RWPE2 (cell line): ENCODE measurements around the gene ADGRG4.

Source experiments
- ATAC-seq: fragments of 200-7000 bp; cut with Tn5 transposase; 3 replicates; pipeline ENCODE4 v1.9.1; 2021; ENCODE audit warnings: low read depth
- DNase-seq: peaks from one replicate; pipeline ENCODE4 v3.0.0-alpha.2; 2020; ENCODE audit warnings: low spot score
- H3K27ac ChIP-seq: fragments of 450-650 bp; 2 replicates; pipeline ENCODE4 v1.5.1; 2017; ENCODE audit warnings: mild to moderate bottlenecking; ENCODE audit not compliant: poor library complexity, severe bottlenecking
- H3K27me3 ChIP-seq: fragments of 250-450 bp; sonication (Bioruptor Pico); 2 replicates; pipeline ENCODE4 v1.5.1; 2021; ENCODE audit warnings: mild to moderate bottlenecking, moderate library complexity; ENCODE audit not compliant: insufficient read depth, poor library complexity, severe bottlenecking
- H3K36me3 ChIP-seq: fragments of 250-450 bp; sonication (Bioruptor Pico); 2 replicates; pipeline ENCODE4 v1.5.1; 2020; ENCODE audit warnings: low read depth, mild to moderate bottlenecking, moderate library complexity
- H3K4me1 ChIP-seq: fragments of 250-450 bp; sonication (Bioruptor Pico); 2 replicates; pipeline ENCODE4 v1.5.1; 2021; ENCODE audit warnings: mild to moderate bottlenecking, moderate library complexity; ENCODE audit not compliant: insufficient read depth, poor library complexity, severe bottlenecking
- H3K4me3 ChIP-seq: fragments of 250-450 bp; sonication (Bioruptor Pico); 2 replicates; pipeline ENCODE4 v1.5.1; 2021; ENCODE audit warnings: mild to moderate bottlenecking, moderate library complexity; ENCODE audit not compliant: severe bottlenecking
- H3K9me3 ChIP-seq: fragments of 250-450 bp; sonication (Bioruptor Pico); 2 replicates; pipeline ENCODE4 v1.5.1; 2021; ENCODE audit warnings: mild to moderate bottlenecking, moderate library complexity; ENCODE audit not compliant: severe bottlenecking
- TF ChIP-seq, protein P1 (sequence below): fragments of 450-650 bp; IDR thresholded peaks from one replicate; pipeline ENCODE4 v1.5.1; 2017; ENCODE audit warnings: mild to moderate bottlenecking, moderate library complexity; ENCODE audit not compliant: poor library complexity, severe bottlenecking

The ADGRG4 gene

GRCh38 chrX:136307471-136307870, 6.7 kb downstream of the ADGRG4 start:
- no peak for ATAC-seq
- H3K9me3 ChIP-seq, result no peaks in the 10 kb centered on the region

DNA sequence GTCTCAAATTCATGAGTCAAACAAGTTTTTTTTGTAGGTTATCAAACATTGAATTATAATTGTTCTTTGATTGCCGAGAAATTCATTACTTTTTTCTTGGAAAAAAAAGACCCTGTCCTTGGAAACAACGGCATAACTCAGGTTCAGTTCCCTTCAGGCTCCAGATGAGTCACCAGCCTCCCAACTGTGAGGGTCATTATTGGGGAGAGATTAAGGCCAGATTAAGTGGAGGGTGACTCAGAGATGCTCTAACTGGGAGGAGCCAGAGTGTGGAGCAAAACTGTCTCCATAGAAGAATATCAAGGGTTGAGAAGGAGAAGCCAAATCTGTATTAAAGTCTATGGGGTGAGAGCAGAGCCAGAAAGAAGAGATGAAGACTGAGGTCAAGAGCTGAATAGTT, 9.6 kb downstream of the ADGRG4 start:
- Histone ChIP-seq H3K27ac (no peak overlapping the region), H3K36me3 (no peaks in the 10 kb centered on the region), H3K4me1 (no peaks in the 10 kb centered on the region), H3K27me3 (no peaks in the 10 kb centered on the region), H3K4me3 (no peak overlapping the region), H3K9me3 (no peaks in the 10 kb centered on the region)
- no peak for DNase-seq
- ATAC-seq, result peak; percentile 88
- TF ChIP-seq, protein P1, sequence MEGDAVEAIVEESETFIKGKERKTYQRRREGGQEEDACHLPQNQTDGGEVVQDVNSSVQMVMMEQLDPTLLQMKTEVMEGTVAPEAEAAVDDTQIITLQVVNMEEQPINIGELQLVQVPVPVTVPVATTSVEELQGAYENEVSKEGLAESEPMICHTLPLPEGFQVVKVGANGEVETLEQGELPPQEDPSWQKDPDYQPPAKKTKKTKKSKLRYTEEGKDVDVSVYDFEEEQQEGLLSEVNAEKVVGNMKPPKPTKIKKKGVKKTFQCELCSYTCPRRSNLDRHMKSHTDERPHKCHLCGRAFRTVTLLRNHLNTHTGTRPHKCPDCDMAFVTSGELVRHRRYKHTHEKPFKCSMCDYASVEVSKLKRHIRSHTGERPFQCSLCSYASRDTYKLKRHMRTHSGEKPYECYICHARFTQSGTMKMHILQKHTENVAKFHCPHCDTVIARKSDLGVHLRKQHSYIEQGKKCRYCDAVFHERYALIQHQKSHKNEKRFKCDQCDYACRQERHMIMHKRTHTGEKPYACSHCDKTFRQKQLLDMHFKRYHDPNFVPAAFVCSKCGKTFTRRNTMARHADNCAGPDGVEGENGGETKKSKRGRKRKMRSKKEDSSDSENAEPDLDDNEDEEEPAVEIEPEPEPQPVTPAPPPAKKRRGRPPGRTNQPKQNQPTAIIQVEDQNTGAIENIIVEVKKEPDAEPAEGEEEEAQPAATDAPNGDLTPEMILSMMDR, result no peak

More at GRCh38 chrX:136307471-136307870, 6.7 kb downstream of the ADGRG4 start:
- TF ChIP-seq, protein P1, result no peak
- DNase-seq, result no peak
- Histone ChIP-seq H3K27me3 (no peaks in the 10 kb centered on the region), H3K4me1 (no peaks in the 10 kb centered on the region), H3K27ac (no peak overlapping the region), H3K36me3 (no peaks in the 10 kb centered on the region), H3K4me3 (no peak overlapping the region)

DNA sequence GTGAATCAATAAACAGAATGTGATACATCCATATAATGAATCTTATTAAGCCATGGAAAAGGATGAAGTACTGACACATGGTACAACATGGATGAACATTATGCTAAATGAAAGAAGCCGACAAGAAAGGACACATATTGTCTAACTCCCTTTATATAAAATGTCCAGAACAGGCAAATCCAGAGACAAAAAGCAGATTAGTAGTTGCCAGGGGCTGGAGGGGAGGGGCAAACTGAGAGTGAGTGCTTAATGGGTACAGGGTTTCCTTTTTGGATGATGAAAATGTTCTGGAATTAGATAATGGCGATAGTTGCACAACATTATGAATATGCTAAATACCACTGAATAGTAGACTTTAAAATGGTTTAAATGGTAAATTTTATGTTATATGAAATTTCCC, 17.4 kb downstream of the ADGRG4 start:
- ATAC-seq (no peak), DNase-seq (no peak)
- no peaks in the 10 kb centered on the region for H3K9me3 ChIP-seq
- H3K4me3 ChIP-seq, result no peak overlapping the region
- TF ChIP-seq, protein P1, result no peak
- no peaks in the 10 kb centered on the region for H3K36me3 ChIP-seq
- H3K27ac ChIP-seq, result no peak overlapping the region
- H3K4me1 ChIP-seq, result no peaks in the 10 kb centered on the region
- H3K27me3 ChIP-seq, result no peaks in the 10 kb centered on the region

- Histone ChIP-seq H3K4me1 (no peaks in the 10 kb centered on the region), H3K27me3 (no peaks in the 10 kb centered on the region), H3K27ac (no peak overlapping the region), H3K9me3 (no peaks in the 10 kb centered on the region), H3K36me3 (no peaks in the 10 kb centered on the region), H3K4me3 (no peak overlapping the region)
- ATAC-seq (no peak), DNase-seq (no peak)
- TF ChIP-seq, protein P1, result no peak
Measured at GRCh38 chrX:136318895-136319597, 18.3 kb downstream of the ADGRG4 start.

DNA sequence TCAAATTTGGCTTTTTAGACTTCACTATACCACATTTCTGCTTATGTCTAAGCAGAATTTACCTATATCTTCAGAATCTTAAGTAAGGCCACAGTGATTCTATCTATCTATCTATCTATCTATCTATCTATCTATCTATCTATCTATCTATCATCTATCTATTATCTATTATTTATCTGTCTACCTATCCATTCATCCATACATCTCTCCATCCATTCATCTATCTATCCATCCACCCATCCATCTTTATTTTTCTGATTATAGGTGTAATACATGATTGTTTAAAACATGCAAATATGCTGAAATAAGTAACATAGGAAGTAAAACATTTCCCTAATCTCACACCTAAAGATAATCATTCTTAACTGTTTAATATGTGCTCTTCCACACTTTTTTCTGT, 18.8 kb downstream of the ADGRG4 start:
- H3K27ac ChIP-seq, result no peak overlapping the region
- H3K9me3 ChIP-seq, result no peaks in the 10 kb centered on the region
- H3K36me3 ChIP-seq, result no peaks in the 10 kb centered on the region
- H3K27me3 ChIP-seq, result no peaks in the 10 kb centered on the region
- no peak for ATAC-seq
- TF ChIP-seq, protein P1, result no peak
- DNase-seq, result no peak
- no peaks in the 10 kb centered on the region for H3K4me1 ChIP-seq
- no peak overlapping the region for H3K4me3 ChIP-seq
